ENCODE measurements around the gene RELCH.

The RELCH gene

GRCh38 chr18:62300359-62300963 lies 113.4 kb downstream of the RELCH start:
- H3K4me1 ChIP-seq (ENCODE audit: control insufficient read depth, insufficient read depth, low read length), result no peaks in the 10 kb centered on the region
- no peaks in the 10 kb centered on the region for H3K27me3 ChIP-seq (ENCODE audit: control insufficient read depth, insufficient read depth, low read length)
- no peaks in the 10 kb centered on the region for H3K36me3 ChIP-seq (ENCODE audit: control insufficient read depth, insufficient read depth, low read length)
- no peak overlapping the region for H3K9ac ChIP-seq (ENCODE audit: low read depth, low read length)
- H3K4me3 ChIP-seq (ENCODE audit: low read depth, low read length), result no peak overlapping the region
- no peaks in the 10 kb centered on the region for H3K9me3 ChIP-seq (ENCODE audit: control insufficient read depth, insufficient read depth, low read length)

GRCh38 chr18:62301322-62301721 lies 114.3 kb downstream of the RELCH start:
- H3K27me3 ChIP-seq (ENCODE audit: control insufficient read depth, insufficient read depth, low read length), result no peaks in the 10 kb centered on the region
- H3K4me3 ChIP-seq (ENCODE audit: low read depth, low read length), result no peak overlapping the region
- H3K9ac ChIP-seq (ENCODE audit: low read depth, low read length), result no peak overlapping the region
- H3K9me3 ChIP-seq (ENCODE audit: control insufficient read depth, insufficient read depth, low read length), result no peaks in the 10 kb centered on the region
- H3K36me3 ChIP-seq (ENCODE audit: control insufficient read depth, insufficient read depth, low read length), result no peaks in the 10 kb centered on the region
- no peaks in the 10 kb centered on the region for H3K4me1 ChIP-seq (ENCODE audit: control insufficient read depth, insufficient read depth, low read length)

GRCh38 chr18:62312851-62313250 lies 125.8 kb downstream of the RELCH start:
- Histone ChIP-seq H3K4me3 (ENCODE audit: low read depth, low read length) (no peak overlapping the region), H3K36me3 (ENCODE audit: control insufficient read depth, insufficient read depth, low read length) (no peaks in the 10 kb centered on the region), H3K9me3 (ENCODE audit: control insufficient read depth, insufficient read depth, low read length) (no peaks in the 10 kb centered on the region), H3K4me1 (ENCODE audit: control insufficient read depth, insufficient read depth, low read length) (no peaks in the 10 kb centered on the region), H3K9ac (ENCODE audit: low read depth, low read length) (no peak overlapping the region), H3K27me3 (ENCODE audit: control insufficient read depth, insufficient read depth, low read length) (no peaks in the 10 kb centered on the region)

- Histone ChIP-seq H3K4me3 (ENCODE audit: low read depth, low read length) (no peak overlapping the region), H3K9me3 (ENCODE audit: control insufficient read depth, insufficient read depth, low read length) (no peaks in the 10 kb centered on the region), H3K27me3 (ENCODE audit: control insufficient read depth, insufficient read depth, low read length) (peaks cover 19% of the 10 kb centered on the region), H3K36me3 (ENCODE audit: control insufficient read depth, insufficient read depth, low read length) (no peaks in the 10 kb centered on the region), H3K9ac (ENCODE audit: low read depth, low read length) (no peak overlapping the region), H3K4me1 (ENCODE audit: control insufficient read depth, insufficient read depth, low read length) (peaks cover 15% of the 10 kb centered on the region)
These were observed 131.4 kb downstream of the RELCH start for GRCh38 chr18:62318228-62319180.

GRCh38 chr18:62321201-62321600 lies 134.1 kb downstream of the RELCH start:
- Histone ChIP-seq H3K9me3 (ENCODE audit: control insufficient read depth, insufficient read depth, low read length) (no peaks in the 10 kb centered on the region), H3K4me1 (ENCODE audit: control insufficient read depth, insufficient read depth, low read length) (peaks cover 24% of the 10 kb centered on the region), H3K9ac (ENCODE audit: low read depth, low read length) (no peak overlapping the region), H3K36me3 (ENCODE audit: control insufficient read depth, insufficient read depth, low read length) (no peaks in the 10 kb centered on the region), H3K27me3 (ENCODE audit: control insufficient read depth, insufficient read depth, low read length) (peaks cover 33% of the 10 kb centered on the region), H3K4me3 (ENCODE audit: low read depth, low read length) (no peak overlapping the region)

- Histone ChIP-seq H3K9ac (ENCODE audit: low read depth, low read length) (no peak overlapping the region), H3K27me3 (ENCODE audit: control insufficient read depth, insufficient read depth, low read length) (peaks cover 51% of the 10 kb centered on the region), H3K36me3 (ENCODE audit: control insufficient read depth, insufficient read depth, low read length) (no peaks in the 10 kb centered on the region), H3K4me3 (ENCODE audit: low read depth, low read length) (no peak overlapping the region), H3K4me1 (ENCODE audit: control insufficient read depth, insufficient read depth, low read length) (peaks cover 31% of the 10 kb centered on the region), H3K9me3 (ENCODE audit: control insufficient read depth, insufficient read depth, low read length) (no peaks in the 10 kb centered on the region)
These were observed 136.6 kb downstream of the RELCH start for GRCh38 chr18:62323483-62324180.

GRCh38 chr18:62324181-62324828 lies 137.2 kb downstream of the RELCH start:
- no peak overlapping the region for H3K9ac ChIP-seq (ENCODE audit: low read depth, low read length)
- H3K36me3 ChIP-seq (ENCODE audit: control insufficient read depth, insufficient read depth, low read length), result no peaks in the 10 kb centered on the region
- H3K9me3 ChIP-seq (ENCODE audit: control insufficient read depth, insufficient read depth, low read length), result no peaks in the 10 kb centered on the region
- peaks cover 31% of the 10 kb centered on the region for H3K4me1 ChIP-seq (ENCODE audit: control insufficient read depth, insufficient read depth, low read length)
- peak overlapping the region; percentile 62 for H3K4me3 ChIP-seq (ENCODE audit: low read depth, low read length)
- H3K27me3 ChIP-seq (ENCODE audit: control insufficient read depth, insufficient read depth, low read length), result peaks cover 51% of the 10 kb centered on the region

- Histone ChIP-seq H3K4me1 (ENCODE audit: control insufficient read depth, insufficient read depth, low read length) (peaks cover 31% of the 10 kb centered on the region), H3K36me3 (ENCODE audit: control insufficient read depth, insufficient read depth, low read length) (no peaks in the 10 kb centered on the region), H3K9ac (ENCODE audit: low read depth, low read length) (peak within 1 kb of the TSS; percentile 16), H3K9me3 (ENCODE audit: control insufficient read depth, insufficient read depth, low read length) (no peaks in the 10 kb centered on the region), H3K4me3 (ENCODE audit: low read depth, low read length) (peak within 1 kb of the TSS; percentile 79), H3K27me3 (ENCODE audit: control insufficient read depth, insufficient read depth, low read length) (peaks cover 51% of the 10 kb centered on the region)
These were observed 138.1 kb downstream of the RELCH start, which contains the start of gene TNFRSF11A for GRCh38 chr18:62324917-62325805. TSS of gene TNFRSF11A (plus strand) at chr18:62325310. CDS start at chr18:62325353, 43 bp downstream.

GRCh38 chr18:62325806-62326645 lies 139.0 kb downstream of the RELCH start:
- peak overlapping the region; percentile 79 for H3K4me3 ChIP-seq (ENCODE audit: low read depth, low read length)
- peaks cover 51% of the 10 kb centered on the region for H3K27me3 ChIP-seq (ENCODE audit: control insufficient read depth, insufficient read depth, low read length)
- H3K9ac ChIP-seq (ENCODE audit: low read depth, low read length), result peak overlapping the region; percentile 16
- H3K4me1 ChIP-seq (ENCODE audit: control insufficient read depth, insufficient read depth, low read length), result peaks cover 31% of the 10 kb centered on the region
- no peaks in the 10 kb centered on the region for H3K36me3 ChIP-seq (ENCODE audit: control insufficient read depth, insufficient read depth, low read length)
- no peaks in the 10 kb centered on the region for H3K9me3 ChIP-seq (ENCODE audit: control insufficient read depth, insufficient read depth, low read length)

GRCh38 chr18:62326646-62327348 lies 139.7 kb downstream of the RELCH start:
- Histone ChIP-seq H3K9me3 (ENCODE audit: control insufficient read depth, insufficient read depth, low read length) (no peaks in the 10 kb centered on the region), H3K9ac (ENCODE audit: low read depth, low read length) (no peak overlapping the region), H3K4me1 (ENCODE audit: control insufficient read depth, insufficient read depth, low read length) (peaks cover 28% of the 10 kb centered on the region), H3K36me3 (ENCODE audit: control insufficient read depth, insufficient read depth, low read length) (no peaks in the 10 kb centered on the region), H3K4me3 (ENCODE audit: low read depth, low read length) (peak overlapping the region; percentile 79), H3K27me3 (ENCODE audit: control insufficient read depth, insufficient read depth, low read length) (peaks cover 46% of the 10 kb centered on the region)
